ENCODE results near the gene STXBP1.

DNA sequence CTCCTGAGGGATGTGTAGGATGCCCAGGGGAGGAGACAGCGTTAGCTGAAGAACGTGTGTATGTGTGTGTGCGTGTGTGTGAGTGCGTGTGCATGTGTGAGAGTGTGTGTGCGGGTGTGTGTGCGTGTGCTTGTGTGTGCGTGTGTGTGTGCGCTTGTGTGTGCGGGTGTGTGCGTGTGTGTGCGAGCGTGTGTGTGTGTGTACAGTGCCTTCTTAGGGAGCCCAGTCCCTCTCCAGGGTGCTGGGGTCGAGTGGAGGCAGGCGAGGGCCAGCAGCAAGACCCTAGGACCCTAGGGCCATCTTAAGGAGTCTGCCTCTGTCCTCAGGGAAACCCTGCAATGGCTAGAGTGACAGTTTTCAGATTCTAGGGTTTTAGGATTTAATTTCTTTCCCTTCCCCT, 26.0 kb upstream of the STXBP1 start:
- TF ChIP-seq POLR2A (IDR thresholded peaks at IDR 0.05; ENCODE audit: low read depth, low read length) (no peak), POLR2AphosphoS5 (IDR thresholded peaks at IDR 0.05; ENCODE audit: low read depth, low read length) (no peak)
